Embryonic facial prominence (tissue), 1 donor: ENCODE data around the gene TMEM123.

Source experiments
- DNase-seq: peaks from one replicate; pipeline ENCODE4 v3.0.0-alpha.2; 2016; ENCODE audit errors: extremely low spot score

The TMEM123 gene

GRCh38 chr11:102471474-102471873, 18.9 kb upstream of the TMEM123 start:
- no peak for DNase-seq

- DNase-seq = no peak
These were observed 17.7 kb upstream of the TMEM123 start for GRCh38 chr11:102470251-102470650.

GRCh38 chr11:102469196-102469821, 16.7 kb upstream of the TMEM123 start:
- DNase-seq = no peak

- no peak for DNase-seq
These were observed 16.1 kb upstream of the TMEM123 start for GRCh38 chr11:102468616-102469195.

GRCh38 chr11:102467853-102468580, 15.5 kb upstream of the TMEM123 start:
- no peak for DNase-seq

GRCh38 chr11:102467080-102467708, 14.6 kb upstream of the TMEM123 start:
- no peak for DNase-seq

GRCh38 chr11:102465696-102466095, 13.1 kb upstream of the TMEM123 start:
- DNase-seq = no peak

- no peak for DNase-seq
These were observed 12.4 kb upstream of the TMEM123 start for GRCh38 chr11:102464859-102465500.

GRCh38 chr11:102464037-102464436, 11.5 kb upstream of the TMEM123 start:
- no peak for DNase-seq

- DNase-seq = no peak
These were observed 10.0 kb upstream of the TMEM123 start for GRCh38 chr11:102462610-102463009.

GRCh38 chr11:102459393-102459792, 6.8 kb upstream of the TMEM123 start:
- DNase-seq = no peak

- DNase-seq = no peak
These were observed 6.0 kb upstream of the TMEM123 start for GRCh38 chr11:102458548-102458947.

GRCh38 chr11:102457865-102458264, 5.3 kb upstream of the TMEM123 start:
- DNase-seq = no peak

GRCh38 chr11:102457056-102457677, 4.6 kb upstream of the TMEM123 start:
- DNase-seq = no peak

GRCh38 chr11:102456381-102456780, 3.8 kb upstream of the TMEM123 start:
- no peak for DNase-seq

GRCh38 chr11:102453921-102454320, 1.4 kb upstream of the TMEM123 start:
- no peak for DNase-seq

- no peak for DNase-seq
These were observed 734 bp upstream of the TMEM123 start for GRCh38 chr11:102453302-102453695.

GRCh38 chr11:102451681-102452460, 694 bp downstream of the TMEM123 start:
- DNase-seq = no peak

- no peak for DNase-seq
These were observed 1.4 kb downstream of the TMEM123 start for GRCh38 chr11:102451041-102451680.
